Measurements from ENCODE around the gene CHEK2.

CHEK2 gene

GRCh38 chr22:28728002-28728401, 13.6 kb downstream of the CHEK2 start:
- H3K4me3 ChIP-seq (replicated peaks; ENCODE audit: insufficient read depth, low read length): no peak overlapping the region
- TF ChIP-seq SPI1 (IDR thresholded peaks at IDR 0.05; ENCODE audit: borderline replicate concordance, low read depth): no peak
- TF ChIP-seq, protein P1, sequence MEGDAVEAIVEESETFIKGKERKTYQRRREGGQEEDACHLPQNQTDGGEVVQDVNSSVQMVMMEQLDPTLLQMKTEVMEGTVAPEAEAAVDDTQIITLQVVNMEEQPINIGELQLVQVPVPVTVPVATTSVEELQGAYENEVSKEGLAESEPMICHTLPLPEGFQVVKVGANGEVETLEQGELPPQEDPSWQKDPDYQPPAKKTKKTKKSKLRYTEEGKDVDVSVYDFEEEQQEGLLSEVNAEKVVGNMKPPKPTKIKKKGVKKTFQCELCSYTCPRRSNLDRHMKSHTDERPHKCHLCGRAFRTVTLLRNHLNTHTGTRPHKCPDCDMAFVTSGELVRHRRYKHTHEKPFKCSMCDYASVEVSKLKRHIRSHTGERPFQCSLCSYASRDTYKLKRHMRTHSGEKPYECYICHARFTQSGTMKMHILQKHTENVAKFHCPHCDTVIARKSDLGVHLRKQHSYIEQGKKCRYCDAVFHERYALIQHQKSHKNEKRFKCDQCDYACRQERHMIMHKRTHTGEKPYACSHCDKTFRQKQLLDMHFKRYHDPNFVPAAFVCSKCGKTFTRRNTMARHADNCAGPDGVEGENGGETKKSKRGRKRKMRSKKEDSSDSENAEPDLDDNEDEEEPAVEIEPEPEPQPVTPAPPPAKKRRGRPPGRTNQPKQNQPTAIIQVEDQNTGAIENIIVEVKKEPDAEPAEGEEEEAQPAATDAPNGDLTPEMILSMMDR (IDR thresholded peaks at IDR 0.05; ENCODE audit: insufficient read depth, low read length): no peak
- TF ChIP-seq, protein P2, sequence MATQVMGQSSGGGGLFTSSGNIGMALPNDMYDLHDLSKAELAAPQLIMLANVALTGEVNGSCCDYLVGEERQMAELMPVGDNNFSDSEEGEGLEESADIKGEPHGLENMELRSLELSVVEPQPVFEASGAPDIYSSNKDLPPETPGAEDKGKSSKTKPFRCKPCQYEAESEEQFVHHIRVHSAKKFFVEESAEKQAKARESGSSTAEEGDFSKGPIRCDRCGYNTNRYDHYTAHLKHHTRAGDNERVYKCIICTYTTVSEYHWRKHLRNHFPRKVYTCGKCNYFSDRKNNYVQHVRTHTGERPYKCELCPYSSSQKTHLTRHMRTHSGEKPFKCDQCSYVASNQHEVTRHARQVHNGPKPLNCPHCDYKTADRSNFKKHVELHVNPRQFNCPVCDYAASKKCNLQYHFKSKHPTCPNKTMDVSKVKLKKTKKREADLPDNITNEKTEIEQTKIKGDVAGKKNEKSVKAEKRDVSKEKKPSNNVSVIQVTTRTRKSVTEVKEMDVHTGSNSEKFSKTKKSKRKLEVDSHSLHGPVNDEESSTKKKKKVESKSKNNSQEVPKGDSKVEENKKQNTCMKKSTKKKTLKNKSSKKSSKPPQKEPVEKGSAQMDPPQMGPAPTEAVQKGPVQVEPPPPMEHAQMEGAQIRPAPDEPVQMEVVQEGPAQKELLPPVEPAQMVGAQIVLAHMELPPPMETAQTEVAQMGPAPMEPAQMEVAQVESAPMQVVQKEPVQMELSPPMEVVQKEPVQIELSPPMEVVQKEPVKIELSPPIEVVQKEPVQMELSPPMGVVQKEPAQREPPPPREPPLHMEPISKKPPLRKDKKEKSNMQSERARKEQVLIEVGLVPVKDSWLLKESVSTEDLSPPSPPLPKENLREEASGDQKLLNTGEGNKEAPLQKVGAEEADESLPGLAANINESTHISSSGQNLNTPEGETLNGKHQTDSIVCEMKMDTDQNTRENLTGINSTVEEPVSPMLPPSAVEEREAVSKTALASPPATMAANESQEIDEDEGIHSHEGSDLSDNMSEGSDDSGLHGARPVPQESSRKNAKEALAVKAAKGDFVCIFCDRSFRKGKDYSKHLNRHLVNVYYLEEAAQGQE (IDR thresholded peaks at IDR 0.05; ENCODE audit: insufficient replicate concordance, low read depth): no peak
- no peak for TF ChIP-seq POLR2AphosphoS5 (IDR thresholded peaks at IDR 0.05; ENCODE audit: low read depth)
- no peak for TF ChIP-seq GABPA (IDR thresholded peaks at IDR 0.05; ENCODE audit: low read depth)
- H3K27me3 ChIP-seq (ENCODE audit: insufficient read depth, poor library complexity, severe bottlenecking): no peaks in the 10 kb centered on the region
- DNase-seq (ENCODE audit: low read depth in 1 of 2, low spot score in 1 of 2): no peak
- H3K27ac ChIP-seq (replicated peaks): no peak overlapping the region

- TF ChIP-seq, protein P1 (IDR thresholded peaks at IDR 0.05; ENCODE audit: insufficient read depth, low read length): no peak
- no peak for TF ChIP-seq GABPA (IDR thresholded peaks at IDR 0.05; ENCODE audit: low read depth)
- no peak for TF ChIP-seq SPI1 (IDR thresholded peaks at IDR 0.05; ENCODE audit: borderline replicate concordance, low read depth)
- TF ChIP-seq POLR2AphosphoS5 (IDR thresholded peaks at IDR 0.05; ENCODE audit: low read depth): no peak
- TF ChIP-seq, protein P2 (IDR thresholded peaks at IDR 0.05; ENCODE audit: insufficient replicate concordance, low read depth): no peak
- H3K4me3 ChIP-seq (replicated peaks; ENCODE audit: insufficient read depth, low read length): no peak overlapping the region
- H3K27me3 ChIP-seq (ENCODE audit: insufficient read depth, poor library complexity, severe bottlenecking): no peaks in the 10 kb centered on the region
- no peak overlapping the region for H3K27ac ChIP-seq (replicated peaks)
- no peak for DNase-seq (ENCODE audit: low read depth in 1 of 2, low spot score in 1 of 2)
These were observed 23.6 kb downstream of the CHEK2 start for GRCh38 chr22:28718044-28718443.

GRCh38 chr22:28716686-28717085, 24.9 kb downstream of the CHEK2 start:
- H3K27me3 ChIP-seq (ENCODE audit: insufficient read depth, poor library complexity, severe bottlenecking): no peaks in the 10 kb centered on the region
- H3K27ac ChIP-seq (replicated peaks): no peak overlapping the region
- TF ChIP-seq, protein P1 (IDR thresholded peaks at IDR 0.05; ENCODE audit: insufficient read depth, low read length): no peak
- TF ChIP-seq SPI1 (IDR thresholded peaks at IDR 0.05; ENCODE audit: borderline replicate concordance, low read depth) (no peak), GABPA (IDR thresholded peaks at IDR 0.05; ENCODE audit: low read depth) (no peak), POLR2AphosphoS5 (IDR thresholded peaks at IDR 0.05; ENCODE audit: low read depth) (no peak)
- TF ChIP-seq, protein P2 (IDR thresholded peaks at IDR 0.05; ENCODE audit: insufficient replicate concordance, low read depth): no peak
- no peak overlapping the region for H3K4me3 ChIP-seq (replicated peaks; ENCODE audit: insufficient read depth, low read length)
- no peak for DNase-seq (ENCODE audit: low read depth in 1 of 2, low spot score in 1 of 2)
